SK-N-SH treated with all-trans-retinoic acid at 6 μM for 48 hours (cell line): Measurements from ENCODE around the gene SMIM10L2A.
"Not testable (repeated sequence)": the region's sequence is repeated elsewhere in the genome, so short reads cannot be mapped to it uniquely, and the experiment has no call there.

Experiments used
- ATAC-seq: fragments of 200-7000 bp; cut with Tn5 transposase; 3 replicates; pipeline ENCODE4 v1.9.1; 2020; ENCODE audit warnings: mild to moderate bottlenecking, moderate library complexity
- BACH2 ChIP-seq: fragments of 250-450 bp; sonication (Bioruptor Pico); IDR thresholded peaks from 2 replicates; pipeline ENCODE4 v1.9.0; 2021; ENCODE audit warnings: mild to moderate bottlenecking, borderline replicate concordance
- CSDC2 ChIP-seq: fragments of 250-450 bp; sonication (Bioruptor Pico); IDR thresholded peaks from 2 replicates; pipeline ENCODE4 v1.5.0; 2020; ENCODE audit warnings: mild to moderate bottlenecking, moderate library complexity
- CSRNP3 ChIP-seq: fragments of 250-450 bp; sonication (Bioruptor Pico); IDR thresholded peaks from 2 replicates; pipeline ENCODE4 v1.5.1; 2021; ENCODE audit warnings: mild to moderate bottlenecking, moderate library complexity
- ESRRG ChIP-seq: fragments of 250-450 bp; sonication (Bioruptor Pico); IDR thresholded peaks from 2 replicates; pipeline ENCODE4 v1.6.1; 2021; ENCODE audit warnings: mild to moderate bottlenecking
- GLIS3 ChIP-seq: fragments of 250-450 bp; sonication (Bioruptor Pico); IDR thresholded peaks from 2 replicates; pipeline ENCODE4 v1.5.0; 2020; ENCODE audit warnings: mild to moderate bottlenecking, moderate library complexity
- ISL1 ChIP-seq: fragments of 250-450 bp; sonication (Bioruptor Pico); IDR thresholded peaks from 2 replicates; pipeline ENCODE4 v2.1.2; 2022; ENCODE audit warnings: mild to moderate bottlenecking, moderate library complexity
- OSR1 ChIP-seq: fragments of 250-450 bp; sonication (Bioruptor Pico); IDR thresholded peaks from 2 replicates; pipeline ENCODE4 v1.8.0; 2022; ENCODE audit warnings: moderate library complexity, mild to moderate bottlenecking, inconsistent platforms
- RARB ChIP-seq: fragments of 250-450 bp; sonication (Bioruptor Pico); IDR thresholded peaks from 2 replicates; pipeline ENCODE4 v1.8.0; 2021; ENCODE audit warnings: mild to moderate bottlenecking, moderate library complexity
- SNAI2 ChIP-seq: fragments of 250-450 bp; sonication (Bioruptor Pico); IDR thresholded peaks from 2 replicates; pipeline ENCODE4 v1.5.0; 2020; ENCODE audit warnings: mild to moderate bottlenecking, moderate library complexity
- TCF4 ChIP-seq: fragments of 250-450 bp; sonication (Bioruptor Pico); IDR thresholded peaks from 2 replicates; pipeline ENCODE4 v1.8.0; 2021; ENCODE audit warnings: mild to moderate bottlenecking, moderate library complexity, borderline replicate concordance
- TOX ChIP-seq: fragments of 250-450 bp; sonication (Bioruptor Pico); IDR thresholded peaks from 2 replicates; pipeline ENCODE4 v1.8.0; 2021; ENCODE audit warnings: mild to moderate bottlenecking, moderate library complexity, borderline replicate concordance
- ZC3H10 ChIP-seq: fragments of 250-450 bp; sonication (Bioruptor Pico); IDR thresholded peaks from 2 replicates; pipeline ENCODE4 v1.5.1; 2021; ENCODE audit warnings: mild to moderate bottlenecking, moderate library complexity
- ZFP3 ChIP-seq: fragments of 250-450 bp; sonication (Bioruptor Pico); IDR thresholded peaks from 2 replicates; pipeline ENCODE4 v1.5.0; 2020; ENCODE audit warnings: mild to moderate bottlenecking, moderate library complexity
- ZNF565 ChIP-seq: fragments of 450-650 bp; formaldehyde crosslinking; conservative IDR thresholded peaks from 2 replicates; pipeline ENCODE4 v1.5.0; 2020; ENCODE audit warnings: low read depth, mild to moderate bottlenecking, moderate library complexity
- ZNF70 ChIP-seq: fragments of 450-650 bp; formaldehyde crosslinking; IDR thresholded peaks from 2 replicates; pipeline ENCODE4 v1.5.0; 2020; ENCODE audit warnings: mild to moderate bottlenecking, moderate library complexity
- ZNF8 ChIP-seq: fragments of 450-650 bp; formaldehyde crosslinking; IDR thresholded peaks from 2 replicates; pipeline ENCODE4 v1.5.0; 2020; ENCODE audit warnings: mild to moderate bottlenecking, moderate library complexity
- TF ChIP-seq, protein P1 (sequence below): fragments of 250-450 bp; sonication (Bioruptor Pico); IDR thresholded peaks from 2 replicates; pipeline ENCODE4 v1.8.0; 2020; ENCODE audit warnings: mild to moderate bottlenecking, moderate library complexity, borderline replicate concordance
- TF ChIP-seq, protein P2 (sequence below): fragments of 250-450 bp; sonication (Bioruptor Pico); IDR thresholded peaks from 2 replicates; pipeline ENCODE4 v1.8.0; 2021; ENCODE audit warnings: low read depth, mild to moderate bottlenecking, moderate library complexity, borderline replicate concordance
- TF ChIP-seq, protein P3 (sequence below): fragments of 250-450 bp; sonication (Bioruptor Pico); IDR thresholded peaks from 2 replicates; pipeline ENCODE4 v1.5.0; 2020; ENCODE audit warnings: mild to moderate bottlenecking, moderate library complexity

The SMIM10L2A gene

GRCh38 chrX:135397652-135398051, 24.1 kb upstream of the SMIM10L2A start:
- ATAC-seq, result no peak

DNA sequence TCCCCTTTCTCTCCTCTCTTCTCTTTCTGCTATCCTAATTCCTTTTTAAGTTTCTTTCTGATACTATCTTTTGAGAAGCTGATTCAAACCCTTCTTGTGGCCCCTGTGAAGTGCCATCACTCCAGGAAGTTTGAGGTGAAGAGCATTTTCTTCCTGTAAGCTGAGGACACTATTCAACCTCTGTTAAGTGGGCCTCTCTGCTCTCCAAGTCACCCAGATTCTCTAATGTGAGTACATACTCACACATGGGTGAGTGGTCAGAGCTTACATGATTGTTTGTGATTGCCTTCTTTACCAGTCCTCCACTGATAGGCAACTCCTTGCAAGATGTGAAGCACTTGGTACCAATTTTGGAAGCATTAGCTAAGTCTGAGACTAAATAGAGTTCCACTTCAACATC, 18.4 kb upstream of the SMIM10L2A start:
- no peak for ATAC-seq

More at GRCh38 chrX:135397652-135398051, 24.1 kb upstream of the SMIM10L2A start:
- no peak for TF ChIP-seq CSRNP3 (CRISPR knock-in tag)
- TF ChIP-seq RARB (CRISPR knock-in tag), result no peak
- TF ChIP-seq, protein P1, sequence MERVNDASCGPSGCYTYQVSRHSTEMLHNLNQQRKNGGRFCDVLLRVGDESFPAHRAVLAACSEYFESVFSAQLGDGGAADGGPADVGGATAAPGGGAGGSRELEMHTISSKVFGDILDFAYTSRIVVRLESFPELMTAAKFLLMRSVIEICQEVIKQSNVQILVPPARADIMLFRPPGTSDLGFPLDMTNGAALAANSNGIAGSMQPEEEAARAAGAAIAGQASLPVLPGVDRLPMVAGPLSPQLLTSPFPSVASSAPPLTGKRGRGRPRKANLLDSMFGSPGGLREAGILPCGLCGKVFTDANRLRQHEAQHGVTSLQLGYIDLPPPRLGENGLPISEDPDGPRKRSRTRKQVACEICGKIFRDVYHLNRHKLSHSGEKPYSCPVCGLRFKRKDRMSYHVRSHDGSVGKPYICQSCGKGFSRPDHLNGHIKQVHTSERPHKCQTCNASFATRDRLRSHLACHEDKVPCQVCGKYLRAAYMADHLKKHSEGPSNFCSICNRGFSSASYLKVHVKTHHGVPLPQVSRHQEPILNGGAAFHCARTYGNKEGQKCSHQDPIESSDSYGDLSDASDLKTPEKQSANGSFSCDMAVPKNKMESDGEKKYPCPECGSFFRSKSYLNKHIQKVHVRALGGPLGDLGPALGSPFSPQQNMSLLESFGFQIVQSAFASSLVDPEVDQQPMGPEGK, result no peak
- TF ChIP-seq TOX (CRISPR knock-in tag), result no peak
- TF ChIP-seq, protein P2, sequence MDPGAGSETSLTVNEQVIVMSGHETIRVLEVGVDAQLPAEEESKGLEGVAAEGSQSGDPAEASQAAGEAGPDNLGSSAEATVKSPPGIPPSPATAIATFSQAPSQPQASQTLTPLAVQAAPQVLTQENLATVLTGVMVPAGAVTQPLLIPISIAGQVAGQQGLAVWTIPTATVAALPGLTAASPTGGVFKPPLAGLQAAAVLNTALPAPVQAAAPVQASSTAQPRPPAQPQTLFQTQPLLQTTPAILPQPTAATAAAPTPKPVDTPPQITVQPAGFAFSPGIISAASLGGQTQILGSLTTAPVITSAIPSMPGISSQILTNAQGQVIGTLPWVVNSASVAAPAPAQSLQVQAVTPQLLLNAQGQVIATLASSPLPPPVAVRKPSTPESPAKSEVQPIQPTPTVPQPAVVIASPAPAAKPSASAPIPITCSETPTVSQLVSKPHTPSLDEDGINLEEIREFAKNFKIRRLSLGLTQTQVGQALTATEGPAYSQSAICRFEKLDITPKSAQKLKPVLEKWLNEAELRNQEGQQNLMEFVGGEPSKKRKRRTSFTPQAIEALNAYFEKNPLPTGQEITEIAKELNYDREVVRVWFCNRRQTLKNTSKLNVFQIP (CRISPR knock-in tag), result no peak
- no peak for TF ChIP-seq ZFP3
- TF ChIP-seq, protein P3, sequence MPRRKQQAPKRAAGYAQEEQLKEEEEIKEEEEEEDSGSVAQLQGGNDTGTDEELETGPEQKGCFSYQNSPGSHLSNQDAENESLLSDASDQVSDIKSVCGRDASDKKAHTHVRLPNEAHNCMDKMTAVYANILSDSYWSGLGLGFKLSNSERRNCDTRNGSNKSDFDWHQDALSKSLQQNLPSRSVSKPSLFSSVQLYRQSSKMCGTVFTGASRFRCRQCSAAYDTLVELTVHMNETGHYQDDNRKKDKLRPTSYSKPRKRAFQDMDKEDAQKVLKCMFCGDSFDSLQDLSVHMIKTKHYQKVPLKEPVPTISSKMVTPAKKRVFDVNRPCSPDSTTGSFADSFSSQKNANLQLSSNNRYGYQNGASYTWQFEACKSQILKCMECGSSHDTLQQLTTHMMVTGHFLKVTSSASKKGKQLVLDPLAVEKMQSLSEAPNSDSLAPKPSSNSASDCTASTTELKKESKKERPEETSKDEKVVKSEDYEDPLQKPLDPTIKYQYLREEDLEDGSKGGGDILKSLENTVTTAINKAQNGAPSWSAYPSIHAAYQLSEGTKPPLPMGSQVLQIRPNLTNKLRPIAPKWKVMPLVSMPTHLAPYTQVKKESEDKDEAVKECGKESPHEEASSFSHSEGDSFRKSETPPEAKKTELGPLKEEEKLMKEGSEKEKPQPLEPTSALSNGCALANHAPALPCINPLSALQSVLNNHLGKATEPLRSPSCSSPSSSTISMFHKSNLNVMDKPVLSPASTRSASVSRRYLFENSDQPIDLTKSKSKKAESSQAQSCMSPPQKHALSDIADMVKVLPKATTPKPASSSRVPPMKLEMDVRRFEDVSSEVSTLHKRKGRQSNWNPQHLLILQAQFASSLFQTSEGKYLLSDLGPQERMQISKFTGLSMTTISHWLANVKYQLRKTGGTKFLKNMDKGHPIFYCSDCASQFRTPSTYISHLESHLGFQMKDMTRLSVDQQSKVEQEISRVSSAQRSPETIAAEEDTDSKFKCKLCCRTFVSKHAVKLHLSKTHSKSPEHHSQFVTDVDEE (CRISPR knock-in tag), result no peak

GRCh38 chrX:135406428-135406827, 15.3 kb upstream of the SMIM10L2A start:
- ATAC-seq, result not testable (repeated sequence)

More for the DNA sequence above, 18.4 kb upstream of the SMIM10L2A start:
- no peak for TF ChIP-seq TCF4 (CRISPR knock-in tag)

GRCh38 chrX:135408794-135409193, 12.9 kb upstream of the SMIM10L2A start:
- TF ChIP-seq OSR1 (CRISPR knock-in tag) (no peak), TCF4 (CRISPR knock-in tag) (no peak), CSDC2 (CRISPR knock-in tag) (no peak), BACH2 (CRISPR knock-in tag) (no peak)
- TF ChIP-seq, protein P2 (CRISPR knock-in tag), result no peak
- ATAC-seq, result no peak

DNA sequence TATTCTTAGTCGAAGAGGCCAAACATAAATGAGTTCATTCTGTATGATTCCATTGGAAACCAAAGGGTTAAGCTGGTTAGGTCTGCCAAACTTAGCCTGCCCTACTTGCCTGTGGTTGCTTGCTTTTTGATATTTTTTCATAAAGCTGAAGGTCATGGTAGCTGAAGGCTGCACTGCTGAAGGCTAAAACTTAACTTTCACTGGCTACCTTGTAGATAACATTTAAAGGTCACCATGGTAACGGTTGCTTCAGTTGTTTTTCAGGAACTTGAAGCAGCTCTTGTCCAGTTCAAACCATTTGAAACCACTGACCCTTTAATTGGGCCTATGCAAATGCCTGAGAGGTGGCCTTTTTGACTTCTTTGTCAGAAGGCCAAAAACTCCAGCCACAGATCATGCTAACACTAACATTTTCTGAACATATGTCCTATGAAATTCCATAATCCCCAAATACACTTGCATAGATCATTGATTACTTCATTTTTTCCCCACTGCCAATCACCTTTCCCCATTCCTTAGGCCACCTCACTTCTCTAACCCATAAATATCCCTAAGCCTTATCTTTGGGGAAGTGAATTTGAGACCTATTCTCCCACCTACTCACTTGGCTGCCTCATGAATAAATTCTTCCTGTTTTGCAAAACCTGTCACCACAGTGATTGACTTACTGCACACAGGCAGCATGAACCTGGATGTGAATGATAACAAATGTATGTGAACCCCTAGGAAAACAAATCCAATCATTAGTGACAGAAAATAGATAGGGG, 10.7 kb upstream of the SMIM10L2A start:
- no peak for ATAC-seq
- TF ChIP-seq ISL1 (CRISPR knock-in tag) (no peak), ZNF8 (CRISPR knock-in tag) (no peak), ZNF565 (CRISPR knock-in tag) (no peak), ZC3H10 (no peak), ESRRG (CRISPR knock-in tag) (no peak), GLIS3 (CRISPR knock-in tag) (no peak), TOX (CRISPR knock-in tag) (no peak), ZNF70 (no peak), SNAI2 (no peak)
- TF ChIP-seq, protein P3 (CRISPR knock-in tag), result no peak
